ENCODE results near the gene HPX. TPM values are rescaled to one million over a fixed set of nuclear protein-coding genes. Genes with fewer than 3 reads are reported as not detected.
"Not testable (repeated sequence)": the region's sequence is repeated elsewhere in the genome, so short reads cannot be mapped to it uniquely, and the experiment has no call there.

Gene HPX
- total RNA-seq, 1 donor from 2014 or later = 3.1 TPM

GRCh38 chr11:6397156-6397555 is 43.6 kb downstream of the HPX start:
- Histone ChIP-seq H3K9ac (ENCODE audit: low read depth in 1 of 3, low read length in 3 of 3) (no peak overlapping the region), H3K9me3 (ENCODE audit: control insufficient read depth in 3 of 3, low read length in 3 of 3) (no peaks in the 10 kb centered on the region), H3K4me3 (ENCODE audit: low read length in 3 of 3) (no peak overlapping the region), H3K4me1 (ENCODE audit: control insufficient read depth in 3 of 3, insufficient read depth in 3 of 3, low read length in 3 of 3) (peaks cover 2 to 15% (median 6%) of the 10 kb centered on the region in 3 donors), H3K27ac (ENCODE audit: low read depth, low read length) (no peak overlapping the region), H3K27me3 (ENCODE audit: control insufficient read depth in 3 of 3, insufficient read depth in 3 of 3, low read length in 3 of 3) (no peaks in the 10 kb centered on the region), H3K36me3 (ENCODE audit: control insufficient read depth in 3 of 3, insufficient read depth in 3 of 3, low read length in 3 of 3) (peaks cover 30 to 45% (median 43%) of the 10 kb centered on the region in 3 donors)

- Histone ChIP-seq H3K4me1 (ENCODE audit: control insufficient read depth in 3 of 3, insufficient read depth in 3 of 3, low read length in 3 of 3) (peaks cover 15 to 29% (median 20%) of the 10 kb centered on the region in 3 donors), H3K9me3 (ENCODE audit: control insufficient read depth in 3 of 3, low read length in 3 of 3) (no peaks in the 10 kb centered on the region), H3K4me3 (ENCODE audit: low read length in 3 of 3) (no peak overlapping the region), H3K36me3 (ENCODE audit: control insufficient read depth in 3 of 3, insufficient read depth in 3 of 3, low read length in 3 of 3) (peaks cover 25 to 36% (median 33%) of the 10 kb centered on the region in 3 donors), H3K9ac (ENCODE audit: low read depth in 1 of 3, low read length in 3 of 3) (peak overlapping the region in 1 of 3 donors; percentile 8), H3K27me3 (ENCODE audit: control insufficient read depth in 3 of 3, insufficient read depth in 3 of 3, low read length in 3 of 3) (no peaks in the 10 kb centered on the region), H3K27ac (ENCODE audit: low read depth, low read length) (no peak overlapping the region)
Observed at GRCh38 chr11:6395470-6396060, 45.2 kb downstream of the HPX start.

GRCh38 chr11:6393989-6394670 is 46.7 kb downstream of the HPX start:
- no peaks in the 10 kb centered on the region for H3K27me3 ChIP-seq (ENCODE audit: control insufficient read depth in 3 of 3, insufficient read depth in 3 of 3, low read length in 3 of 3)
- H3K4me3 ChIP-seq (ENCODE audit: low read length in 3 of 3) = no peak overlapping the region
- H3K36me3 ChIP-seq (ENCODE audit: control insufficient read depth in 3 of 3, insufficient read depth in 3 of 3, low read length in 3 of 3) = peaks cover 23 to 34% (median 31%) of the 10 kb centered on the region in 3 donors
- H3K27ac ChIP-seq (ENCODE audit: low read depth, low read length) = no peak overlapping the region
- H3K9me3 ChIP-seq (ENCODE audit: control insufficient read depth in 3 of 3, low read length in 3 of 3) = no peaks in the 10 kb centered on the region
- H3K9ac ChIP-seq (ENCODE audit: low read depth in 1 of 3, low read length in 3 of 3) = peak overlapping the region in 1 of 3 donors; percentile 25
- peaks cover 20 to 29% (median 28%) of the 10 kb centered on the region in 3 donors for H3K4me1 ChIP-seq (ENCODE audit: control insufficient read depth in 3 of 3, insufficient read depth in 3 of 3, low read length in 3 of 3)

- Histone ChIP-seq H3K4me3 (ENCODE audit: low read length in 3 of 3) (peak overlapping the region in 1 of 3 donors; percentile 14), H3K4me1 (ENCODE audit: control insufficient read depth in 3 of 3, insufficient read depth in 3 of 3, low read length in 3 of 3) (peaks cover 18 to 26% (median 22%) of the 10 kb centered on the region in 3 donors), H3K36me3 (ENCODE audit: control insufficient read depth in 3 of 3, insufficient read depth in 3 of 3, low read length in 3 of 3) (peaks cover 19 to 29% (median 23%) of the 10 kb centered on the region in 3 donors)
- H3K9me3 ChIP-seq (ENCODE audit: control insufficient read depth in 3 of 3, low read length in 3 of 3); H3K27me3 ChIP-seq (ENCODE audit: control insufficient read depth in 3 of 3, insufficient read depth in 3 of 3, low read length in 3 of 3); H3K9ac ChIP-seq (ENCODE audit: low read depth in 1 of 3, low read length in 3 of 3); H3K27ac ChIP-seq (ENCODE audit: low read depth, low read length): not testable (repeated sequence)
Observed at GRCh38 chr11:6392251-6392650, 48.5 kb downstream of the HPX start.

GRCh38 chr11:6391537-6392134 is 49.2 kb downstream of the HPX start:
- Histone ChIP-seq H3K9ac (ENCODE audit: low read depth in 1 of 3, low read length in 3 of 3) (peak overlapping the region; percentile 89 to 95 (median 92)), H3K9me3 (ENCODE audit: control insufficient read depth in 3 of 3, low read length in 3 of 3) (no peaks in the 10 kb centered on the region), H3K36me3 (ENCODE audit: control insufficient read depth in 3 of 3, insufficient read depth in 3 of 3, low read length in 3 of 3) (peaks cover 15 to 29% (median 23%) of the 10 kb centered on the region in 3 donors), H3K27ac (ENCODE audit: low read depth, low read length) (peak overlapping the region; percentile 96), H3K4me1 (ENCODE audit: control insufficient read depth in 3 of 3, insufficient read depth in 3 of 3, low read length in 3 of 3) (peaks cover 17 to 26% (median 18%) of the 10 kb centered on the region in 3 donors), H3K27me3 (ENCODE audit: control insufficient read depth in 3 of 3, insufficient read depth in 3 of 3, low read length in 3 of 3) (no peaks in the 10 kb centered on the region), H3K4me3 (ENCODE audit: low read length in 3 of 3) (peak overlapping the region; percentile 80 to 93 (median 87))

- no peaks in the 10 kb centered on the region for H3K27me3 ChIP-seq (ENCODE audit: control insufficient read depth in 3 of 3, insufficient read depth in 3 of 3, low read length in 3 of 3)
- peak overlapping the region; percentile 96 for H3K27ac ChIP-seq (ENCODE audit: low read depth, low read length)
- peak overlapping the region; percentile 89 to 95 (median 92) for H3K9ac ChIP-seq (ENCODE audit: low read depth in 1 of 3, low read length in 3 of 3)
- H3K4me3 ChIP-seq (ENCODE audit: low read length in 3 of 3) = peak overlapping the region; percentile 80 to 93 (median 87)
- H3K4me1 ChIP-seq (ENCODE audit: control insufficient read depth in 3 of 3, insufficient read depth in 3 of 3, low read length in 3 of 3) = peaks cover 17 to 26% (median 18%) of the 10 kb centered on the region in 3 donors
- peaks cover 15 to 29% (median 23%) of the 10 kb centered on the region in 3 donors for H3K36me3 ChIP-seq (ENCODE audit: control insufficient read depth in 3 of 3, insufficient read depth in 3 of 3, low read length in 3 of 3)
- H3K9me3 ChIP-seq (ENCODE audit: control insufficient read depth in 3 of 3, low read length in 3 of 3) = no peaks in the 10 kb centered on the region
Observed at GRCh38 chr11:6390718-6391469, 49.9 kb downstream of the HPX start.

GRCh38 chr11:6389905-6390717 is 50.7 kb downstream of the HPX start, which contains the start of gene SMPD1:
TSS of gene SMPD1 (plus strand) at chr11:6390474. CDS start at chr11:6390599, 125 bp downstream.
- Histone ChIP-seq H3K4me3 (ENCODE audit: low read length in 3 of 3) (peak within 1 kb of the TSS; percentile 80 to 93 (median 87)), H3K9ac (ENCODE audit: low read depth in 1 of 3, low read length in 3 of 3) (peak within 1 kb of the TSS; percentile 89 to 95 (median 92)), H3K27ac (ENCODE audit: low read depth, low read length) (peak within 1 kb of the TSS; percentile 96), H3K4me1 (ENCODE audit: control insufficient read depth in 3 of 3, insufficient read depth in 3 of 3, low read length in 3 of 3) (peaks cover 17 to 26% (median 18%) of the 10 kb centered on the region in 3 donors), H3K9me3 (ENCODE audit: control insufficient read depth in 3 of 3, low read length in 3 of 3) (no peaks in the 10 kb centered on the region), H3K27me3 (ENCODE audit: control insufficient read depth in 3 of 3, insufficient read depth in 3 of 3, low read length in 3 of 3) (no peaks in the 10 kb centered on the region), H3K36me3 (ENCODE audit: control insufficient read depth in 3 of 3, insufficient read depth in 3 of 3, low read length in 3 of 3) (peaks cover 14 to 23% (median 21%) of the 10 kb centered on the region in 3 donors)

- no peak overlapping the region for H3K4me3 ChIP-seq (ENCODE audit: low read length in 3 of 3)
- no peak overlapping the region for H3K9ac ChIP-seq (ENCODE audit: low read depth in 1 of 3, low read length in 3 of 3)
- no peaks in the 10 kb centered on the region for H3K9me3 ChIP-seq (ENCODE audit: control insufficient read depth in 3 of 3, low read length in 3 of 3)
- H3K36me3 ChIP-seq (ENCODE audit: control insufficient read depth in 3 of 3, insufficient read depth in 3 of 3, low read length in 3 of 3) = peaks cover 2 to 10% (median 9%) of the 10 kb centered on the region in 3 donors
- no peaks in the 10 kb centered on the region for H3K27me3 ChIP-seq (ENCODE audit: control insufficient read depth in 3 of 3, insufficient read depth in 3 of 3, low read length in 3 of 3)
- H3K4me1 ChIP-seq (ENCODE audit: control insufficient read depth in 3 of 3, insufficient read depth in 3 of 3, low read length in 3 of 3) = peaks cover 17 to 26% (median 18%) of the 10 kb centered on the region in 3 donors
- peak overlapping the region; percentile 96 for H3K27ac ChIP-seq (ENCODE audit: low read depth, low read length)
Observed at GRCh38 chr11:6388748-6389147, 52.0 kb downstream of the HPX start.
